ENCODE data around the gene COPS7B.

- TF ChIP-seq, protein P1, sequence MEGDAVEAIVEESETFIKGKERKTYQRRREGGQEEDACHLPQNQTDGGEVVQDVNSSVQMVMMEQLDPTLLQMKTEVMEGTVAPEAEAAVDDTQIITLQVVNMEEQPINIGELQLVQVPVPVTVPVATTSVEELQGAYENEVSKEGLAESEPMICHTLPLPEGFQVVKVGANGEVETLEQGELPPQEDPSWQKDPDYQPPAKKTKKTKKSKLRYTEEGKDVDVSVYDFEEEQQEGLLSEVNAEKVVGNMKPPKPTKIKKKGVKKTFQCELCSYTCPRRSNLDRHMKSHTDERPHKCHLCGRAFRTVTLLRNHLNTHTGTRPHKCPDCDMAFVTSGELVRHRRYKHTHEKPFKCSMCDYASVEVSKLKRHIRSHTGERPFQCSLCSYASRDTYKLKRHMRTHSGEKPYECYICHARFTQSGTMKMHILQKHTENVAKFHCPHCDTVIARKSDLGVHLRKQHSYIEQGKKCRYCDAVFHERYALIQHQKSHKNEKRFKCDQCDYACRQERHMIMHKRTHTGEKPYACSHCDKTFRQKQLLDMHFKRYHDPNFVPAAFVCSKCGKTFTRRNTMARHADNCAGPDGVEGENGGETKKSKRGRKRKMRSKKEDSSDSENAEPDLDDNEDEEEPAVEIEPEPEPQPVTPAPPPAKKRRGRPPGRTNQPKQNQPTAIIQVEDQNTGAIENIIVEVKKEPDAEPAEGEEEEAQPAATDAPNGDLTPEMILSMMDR (conservative IDR thresholded peaks at IDR 0.05; ENCODE audit: low read depth, low read length): no peak
- no peak for TF ChIP-seq EZH2 (IDR thresholded peaks at IDR 0.05; ENCODE audit: low read length, unreplicated experiment)
Observed at GRCh38 chr2:231791107-231791506, 4.9 kb downstream of the COPS7B start.
